Caco-2 (cell line): ENCODE measurements around the gene GAREM2. TPM values are rescaled to one million over a fixed set of nuclear protein-coding genes. Genes with fewer than 3 reads are reported as not detected.

Source experiments
- BruUV-seq: library from RNA; stranded (reverse); fragments of 400-500 nt; replicated peaks from 2 replicates; lab custom pipeline; 2021; lab: Mats Ljungman, UMichigan
- CTCF ChIA-PET: fragments of 300-600 bp; sonication (Branson Sonifier 250); formaldehyde crosslinking; loops from one replicate; lab custom pipeline; 2022; ENCODE audit warnings: antibody characterized with exemption; lab: Charles Lee
- POLR2A ChIA-PET: fragments of 300-600 bp; sonication (Branson Sonifier 250); formaldehyde crosslinking; loops from one replicate; lab custom pipeline; 2022; ENCODE audit warnings: antibody characterized with exemption; lab: Charles Lee
- DNase-seq, 2 experiments: peaks; one replicate each; pipeline versions ENCODE4 v3.0.0 to v3.0.0-alpha.2; 2020 to 2022
- H3K27me3 ChIP-seq: replicated peaks from 2 replicates; pipeline ENCODE4 v1.6.0; 2011; ENCODE audit warnings: low read length; ENCODE audit not compliant: control insufficient read depth, insufficient read depth
- H3K36me3 ChIP-seq: 2 replicates; pipeline ENCODE4 v1.5.1; 2011; ENCODE audit warnings: low read length; ENCODE audit not compliant: control insufficient read depth, insufficient read depth
- H3K4me1 ChIP-seq: fragments of 250-450 bp; sonication (Bioruptor Pico); 2 replicates; pipeline ENCODE4 v1.5.1; 2020; ENCODE audit warnings: mild to moderate bottlenecking
- H3K4me3 ChIP-seq: 2 replicates; pipeline ENCODE4 v1.5.1; 2011; ENCODE audit warnings: low read depth, mild to moderate bottlenecking, control low read depth, low read length
- H3K9me3 ChIP-seq: fragments of 250-450 bp; sonication (Bioruptor Pico); 2 replicates; pipeline ENCODE4 v1.5.1; 2020; ENCODE audit warnings: mild to moderate bottlenecking, moderate library complexity
- H3K27ac Mint-ChIP-seq: one replicate; pipeline ENCODE4 v1.8.0; 2022; ENCODE audit warnings: mixed read lengths; ENCODE audit not compliant: unreplicated experiment
- H3K27me3 Mint-ChIP-seq: one replicate; pipeline ENCODE4 v1.8.0; 2022; ENCODE audit warnings: mixed read lengths; ENCODE audit not compliant: insufficient read depth, unreplicated experiment
- H3K36me3 Mint-ChIP-seq: one replicate; pipeline ENCODE4 v1.8.0; 2022; ENCODE audit warnings: mild to moderate bottlenecking, mixed read lengths; ENCODE audit not compliant: insufficient read depth, unreplicated experiment
- H3K4me1 Mint-ChIP-seq: one replicate; pipeline ENCODE4 v1.8.0; 2022; ENCODE audit warnings: low read depth, mixed read lengths; ENCODE audit not compliant: unreplicated experiment
- H3K4me3 Mint-ChIP-seq: one replicate; pipeline ENCODE4 v1.8.0; 2022; ENCODE audit warnings: mild to moderate bottlenecking, moderate library complexity, mixed read lengths; ENCODE audit not compliant: unreplicated experiment
- H3K9me3 Mint-ChIP-seq: one replicate; pipeline ENCODE4 v1.8.0; 2022; ENCODE audit warnings: mixed read lengths; ENCODE audit not compliant: unreplicated experiment
- CTCF ChIP-seq, 2 experiments: fragments of 200-600 bp in 1 of 2; IDR thresholded peaks; 1 replicate in 1 of 2; 2 replicates in 1 of 2; pipeline versions ENCODE4 v1.5.1 to v1.8.0; 2011 to 2022; ENCODE audit warnings: antibody characterized with exemption in 1 of 2, control low read depth in 1 of 2, inconsistent platforms in 1 of 2, low read depth in 1 of 2, low read length in 1 of 2, mild to moderate bottlenecking in 1 of 2, moderate library complexity in 1 of 2; ENCODE audit not compliant: insufficient read depth in 1 of 2, severe bottlenecking in 1 of 2, unreplicated experiment in 1 of 2
- intact Hi-C: fragments of 100-400 bp; cut with micrococcal nuclease; formaldehyde crosslinking; loops from one replicate; pipeline ENCODE4 v1.10.0; 2022; ENCODE audit not compliant: unreplicated experiment
- total RNA-seq: library from RNA; stranded (reverse); gene quantifications from 2 replicates; pipeline ENCODE4 v1.2.3, GENCODE V29; 2022

Gene GAREM2
- total RNA-seq, 1 experiment from 2014 or later: 23.6 TPM

DNA sequence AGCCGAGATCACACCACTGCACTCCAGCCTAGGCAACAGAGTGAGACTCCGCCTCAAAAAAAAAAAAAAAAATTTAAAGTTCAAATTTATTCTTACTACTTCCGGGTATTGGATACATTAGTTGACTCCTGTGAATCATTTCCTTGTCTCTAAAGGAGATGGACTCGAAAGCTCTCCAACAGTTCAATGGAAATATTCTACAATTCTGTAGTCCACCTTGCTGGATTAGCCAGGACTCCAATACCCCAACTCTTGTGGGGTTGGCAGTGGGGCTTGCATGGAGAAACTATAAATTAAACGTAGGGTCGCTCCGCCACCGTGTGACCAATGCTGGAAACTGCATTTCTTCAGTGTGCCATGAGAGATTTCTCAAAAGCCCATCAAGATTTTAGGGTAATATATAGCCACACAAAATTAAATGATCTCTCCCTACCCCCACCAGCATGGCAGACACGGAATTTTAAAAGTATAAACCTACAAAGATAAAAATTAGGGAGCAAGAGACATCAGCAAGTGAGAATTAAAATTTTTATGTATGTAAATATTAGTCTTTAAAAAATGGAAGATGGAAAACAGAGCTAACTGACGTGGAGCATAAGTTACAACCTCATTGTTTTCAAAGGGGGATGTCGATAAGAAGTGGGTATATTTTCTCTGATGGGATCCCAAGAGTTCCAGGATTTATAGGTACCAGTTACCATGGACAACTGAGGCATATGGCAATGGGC is 27.8 kb upstream of the GAREM2 start:
- peaks cover 3% of the 10 kb centered on the region for H3K27me3 Mint-ChIP-seq
- peak; percentile 70 to 77 for DNase-seq
- peak; percentile 73 to 87 for TF ChIP-seq CTCF (IDR thresholded peaks at IDR 0.05; ENCODE audit: insufficient read depth in 1 of 2, low read depth in 1 of 2, low read length in 1 of 2, severe bottlenecking in 1 of 2, unreplicated experiment in 1 of 2)
- Histone ChIP-seq H3K9me3 (no peaks in the 10 kb centered on the region), H3K4me1 (0 out of 2 replicates have a peak, but pooled peaks cover 11% of the 10 kb centered on the region), H3K36me3 (no peaks in the 10 kb centered on the region), H3K27me3 (no peaks in the 10 kb centered on the region), H3K4me3 (no peak overlapping the region)
- H3K4me1 Mint-ChIP-seq: peaks cover 18% of the 10 kb centered on the region
- peaks cover 8% of the 10 kb centered on the region for H3K36me3 Mint-ChIP-seq
- POLR2A ChIA-PET: no interaction called here
- BruUV-seq: no TSS peak
- no peak overlapping the region for H3K4me3 Mint-ChIP-seq
- H3K27ac Mint-ChIP-seq: no peak overlapping the region
- CTCF ChIA-PET: interaction anchor here (0.7 to 5.6 kb wide), 5 partner anchors 44 to 194 kb away, joined by 3 to 28 read pairs (median 4); no protein-coding TSS in a partner anchor
- intact Hi-C loops: loop anchor here (1.0 kb wide), 4 partner anchors 57 to 293 kb away; no protein-coding TSS in a partner anchor
- no peaks in the 10 kb centered on the region for H3K9me3 Mint-ChIP-seq

GRCh38 chr2:26148501-26148900 is 24.4 kb upstream of the GAREM2 start:
- intact Hi-C loops: no loop called here
- H3K27me3 ChIP-seq: no peaks in the 10 kb centered on the region
- peaks cover 8% of the 10 kb centered on the region for H3K27me3 Mint-ChIP-seq
- H3K9me3 Mint-ChIP-seq: no peaks in the 10 kb centered on the region
- BruUV-seq: no TSS peak
- peaks cover 13% of the 10 kb centered on the region for H3K4me1 Mint-ChIP-seq
- H3K27ac Mint-ChIP-seq: no peak overlapping the region
- no peak overlapping the region for H3K4me3 Mint-ChIP-seq
- 0 out of 2 replicates have a peak, but pooled peaks cover 9% of the 10 kb centered on the region for H3K4me1 ChIP-seq
- DNase-seq: no peak
- H3K36me3 Mint-ChIP-seq: peaks cover under 1% of the 10 kb centered on the region
- no peak for TF ChIP-seq CTCF (IDR thresholded peaks at IDR 0.05; ENCODE audit: insufficient read depth in 1 of 2, low read depth in 1 of 2, low read length in 1 of 2, severe bottlenecking in 1 of 2, unreplicated experiment in 1 of 2)
- no peak overlapping the region for H3K4me3 ChIP-seq
- ChIA-PET POLR2A (no interaction called here), CTCF (interaction anchor here (0.6 to 1.0 kb wide), 3 partner anchors 60 to 178 kb away, joined by 3 to 5 read pairs (median 4); no protein-coding TSS in a partner anchor)
- H3K9me3 ChIP-seq: no peaks in the 10 kb centered on the region
- H3K36me3 ChIP-seq: no peaks in the 10 kb centered on the region

GRCh38 chr2:26150243-26150642 is 22.6 kb upstream of the GAREM2 start:
- CTCF ChIA-PET: no interaction called here
- no peak for DNase-seq
- no peak for TF ChIP-seq CTCF (IDR thresholded peaks at IDR 0.05; ENCODE audit: insufficient read depth in 1 of 2, low read depth in 1 of 2, low read length in 1 of 2, severe bottlenecking in 1 of 2, unreplicated experiment in 1 of 2)
- BruUV-seq: no TSS peak
- Mint-ChIP-seq H3K27ac (no peak overlapping the region), H3K27me3 (peaks cover 8% of the 10 kb centered on the region), H3K4me3 (no peak overlapping the region), H3K4me1 (peaks cover 6% of the 10 kb centered on the region), H3K9me3 (no peaks in the 10 kb centered on the region), H3K36me3 (no peaks in the 10 kb centered on the region)
- Histone ChIP-seq H3K4me1 (no peaks in the 10 kb centered on the region), H3K36me3 (no peaks in the 10 kb centered on the region), H3K4me3 (no peak overlapping the region), H3K27me3 (no peaks in the 10 kb centered on the region), H3K9me3 (peaks cover 9% of the 10 kb centered on the region; the same call in 1 of the 2 replicates)
- POLR2A ChIA-PET: interaction anchor here (0.6 kb wide), 1 partner anchor 117 kb away, joined by 3 read pairs; the partner anchor contains the start of gene RAB10
- intact Hi-C loops: no loop called here
